Brain microvascular endothelial cell (primary cell): ENCODE measurements around the gene DAAM1.

Experiments
- DNase-seq: peaks from one replicate; pipeline ENCODE4 v3.0.0-alpha.2; 2020
- H3K27ac ChIP-seq: fragments of 250-450 bp; sonication (Bioruptor Pico); 2 replicates; pipeline ENCODE4 v1.5.1; 2020; ENCODE audit warnings: mild to moderate bottlenecking, moderate library complexity
- H3K27me3 ChIP-seq: fragments of 250-450 bp; sonication (Bioruptor Pico); replicated peaks from 2 replicates; pipeline ENCODE4 v1.5.1; 2020; ENCODE audit warnings: mild to moderate bottlenecking
- H3K36me3 ChIP-seq: fragments of 250-450 bp; sonication (Bioruptor Pico); replicated peaks from 2 replicates; pipeline ENCODE4 v1.5.1; 2020; ENCODE audit warnings: mild to moderate bottlenecking
- H3K4me3 ChIP-seq: 2 replicates; pipeline ENCODE4 v1.5.1; 2011; ENCODE audit warnings: low read depth, mild to moderate bottlenecking, control low read depth, low read length, moderate library complexity
- in situ Hi-C: cut with HindIII; loops from 2 replicates; pipeline ENCODE4 v1.10.0; 2017; ENCODE audit warnings: low sequenced_read_pairs, low pct_ligation_motif_present
- TF ChIP-seq, protein P1 (sequence below): IDR thresholded peaks from 2 replicates; pipeline ENCODE4 v1.5.1; 2011; ENCODE audit warnings: low read depth, mild to moderate bottlenecking, moderate library complexity, low read length, control low read depth, inconsistent platforms; ENCODE audit errors: missing control alignments

Gene DAAM1

GRCh38 chr14:59271256-59271655 is 82.8 kb downstream of the DAAM1 start:
- TF ChIP-seq, protein P1, sequence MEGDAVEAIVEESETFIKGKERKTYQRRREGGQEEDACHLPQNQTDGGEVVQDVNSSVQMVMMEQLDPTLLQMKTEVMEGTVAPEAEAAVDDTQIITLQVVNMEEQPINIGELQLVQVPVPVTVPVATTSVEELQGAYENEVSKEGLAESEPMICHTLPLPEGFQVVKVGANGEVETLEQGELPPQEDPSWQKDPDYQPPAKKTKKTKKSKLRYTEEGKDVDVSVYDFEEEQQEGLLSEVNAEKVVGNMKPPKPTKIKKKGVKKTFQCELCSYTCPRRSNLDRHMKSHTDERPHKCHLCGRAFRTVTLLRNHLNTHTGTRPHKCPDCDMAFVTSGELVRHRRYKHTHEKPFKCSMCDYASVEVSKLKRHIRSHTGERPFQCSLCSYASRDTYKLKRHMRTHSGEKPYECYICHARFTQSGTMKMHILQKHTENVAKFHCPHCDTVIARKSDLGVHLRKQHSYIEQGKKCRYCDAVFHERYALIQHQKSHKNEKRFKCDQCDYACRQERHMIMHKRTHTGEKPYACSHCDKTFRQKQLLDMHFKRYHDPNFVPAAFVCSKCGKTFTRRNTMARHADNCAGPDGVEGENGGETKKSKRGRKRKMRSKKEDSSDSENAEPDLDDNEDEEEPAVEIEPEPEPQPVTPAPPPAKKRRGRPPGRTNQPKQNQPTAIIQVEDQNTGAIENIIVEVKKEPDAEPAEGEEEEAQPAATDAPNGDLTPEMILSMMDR, result no peak
- Histone ChIP-seq H3K4me3 (no peak overlapping the region), H3K27me3 (no peaks in the 10 kb centered on the region), H3K36me3 (no peaks in the 10 kb centered on the region), H3K27ac (peak overlapping the region; percentile 23)
- in situ Hi-C loops, result no loop called here
- DNase-seq, result no peak

DNA sequence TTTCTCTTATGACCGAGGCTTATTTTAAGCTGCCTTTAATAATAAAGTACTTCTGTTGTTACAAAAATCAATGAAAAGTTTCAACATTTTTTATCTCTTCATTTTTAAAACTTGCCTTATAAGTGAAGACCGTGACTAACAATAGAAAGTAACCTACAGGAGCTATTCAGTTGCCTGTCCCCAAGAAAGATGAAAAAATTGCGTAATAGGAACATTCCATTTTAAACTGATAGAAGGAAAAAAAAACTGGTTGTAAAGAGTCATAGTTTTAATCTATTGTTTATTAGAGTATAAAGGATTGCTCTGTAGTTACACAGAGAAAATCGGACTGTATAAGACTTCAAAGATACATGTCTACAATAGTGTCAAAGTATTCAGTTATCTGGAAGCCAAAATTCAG is 83.3 kb downstream of the DAAM1 start:
- TF ChIP-seq, protein P1, result no peak
- peak overlapping the region; percentile 23 for H3K27ac ChIP-seq
- in situ Hi-C loops, result no loop called here

DNA sequence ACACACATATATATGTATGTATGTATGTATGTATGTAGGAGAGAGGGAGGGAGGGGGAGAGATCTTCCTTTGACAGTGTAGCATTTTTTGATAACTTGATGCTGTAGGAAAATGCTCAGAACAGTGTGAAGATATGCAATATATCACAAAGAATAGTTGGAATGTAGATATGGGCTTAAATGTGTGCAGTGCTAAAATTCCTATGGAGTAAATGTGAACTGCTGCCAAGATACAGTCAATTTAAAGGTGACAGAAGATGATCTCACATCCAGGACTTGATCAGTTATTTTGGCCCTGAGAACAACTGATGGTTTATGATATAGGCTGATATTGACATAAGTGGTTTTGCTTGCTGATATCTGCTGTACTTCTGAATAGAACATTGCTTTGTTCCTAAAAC is 84.2 kb downstream of the DAAM1 start:
- Histone ChIP-seq H3K27me3 (no peaks in the 10 kb centered on the region), H3K36me3 (no peaks in the 10 kb centered on the region), H3K4me3 (no peak overlapping the region), H3K27ac (no peak overlapping the region)
- DNase-seq, result no peak
- TF ChIP-seq, protein P1, result no peak
- in situ Hi-C loops, result no loop called here

More for the DNA sequence above, 83.3 kb downstream of the DAAM1 start:
- no peak for DNase-seq
- no peak overlapping the region for H3K4me3 ChIP-seq
- no peaks in the 10 kb centered on the region for H3K36me3 ChIP-seq
- no peaks in the 10 kb centered on the region for H3K27me3 ChIP-seq

DNA sequence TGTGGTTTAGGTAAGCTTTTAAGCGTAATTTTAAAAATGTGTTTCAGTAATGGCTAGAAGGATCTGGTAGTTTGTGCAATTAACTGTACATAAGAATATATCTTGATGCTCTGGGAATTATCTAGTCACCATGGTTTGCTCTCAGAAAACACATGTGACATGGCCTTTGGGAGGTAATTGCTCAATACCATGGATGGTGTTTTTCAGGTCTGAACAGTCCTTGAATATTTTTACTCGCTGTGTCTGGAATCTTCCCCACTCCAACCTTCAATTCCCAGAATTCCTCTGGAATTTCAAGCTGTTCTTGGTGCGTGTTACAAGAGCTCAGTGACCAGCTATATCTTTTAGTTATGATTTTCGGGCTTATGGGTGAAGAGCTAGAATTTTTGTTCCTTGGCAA is 85.3 kb downstream of the DAAM1 start:
- no peak overlapping the region for H3K4me3 ChIP-seq
- in situ Hi-C loops, result no loop called here
- H3K27ac ChIP-seq, result no peak overlapping the region
- TF ChIP-seq, protein P1, result no peak
- no peaks in the 10 kb centered on the region for H3K36me3 ChIP-seq
- DNase-seq, result no peak
- no peaks in the 10 kb centered on the region for H3K27me3 ChIP-seq

DNA sequence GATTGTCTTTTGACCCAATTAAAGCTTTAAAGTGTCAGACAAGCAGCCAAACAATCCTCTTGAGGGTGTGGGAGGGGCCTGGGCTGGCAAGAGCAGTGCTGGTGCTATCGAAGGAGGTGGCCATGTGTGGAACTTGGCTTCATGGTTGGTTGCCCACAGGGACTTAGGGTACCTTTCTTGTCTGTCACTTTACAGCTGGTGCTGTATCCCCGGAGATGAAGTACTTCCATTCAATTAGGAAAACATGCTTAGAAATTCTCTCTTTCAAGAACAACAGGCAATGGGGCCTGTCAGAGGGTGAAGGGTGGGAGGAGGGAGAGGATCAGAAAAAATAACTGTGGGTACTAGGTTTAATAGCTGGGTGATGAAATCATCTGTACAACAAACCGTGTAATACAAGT is 86.5 kb downstream of the DAAM1 start:
- Histone ChIP-seq H3K27ac (peak overlapping the region; percentile 32), H3K4me3 (no peak overlapping the region), H3K27me3 (no peaks in the 10 kb centered on the region), H3K36me3 (no peaks in the 10 kb centered on the region)
- TF ChIP-seq, protein P1, result no peak
- no peak for DNase-seq
- in situ Hi-C loops, result no loop called here

GRCh38 chr14:59275668-59276067 is 87.2 kb downstream of the DAAM1 start:
- in situ Hi-C loops, result no loop called here
- peak overlapping the region; percentile 47 for H3K27ac ChIP-seq
- TF ChIP-seq, protein P1, result no peak
- no peak overlapping the region for H3K4me3 ChIP-seq
- H3K27me3 ChIP-seq, result no peaks in the 10 kb centered on the region
- DNase-seq, result peak; percentile 66
- no peaks in the 10 kb centered on the region for H3K36me3 ChIP-seq
